ENCODE data around the gene TMEM44.
"Not testable (repeated sequence)": the region's sequence is repeated elsewhere in the genome, so short reads cannot be mapped to it uniquely, and the experiment has no call there.

TMEM44 gene

DNA sequence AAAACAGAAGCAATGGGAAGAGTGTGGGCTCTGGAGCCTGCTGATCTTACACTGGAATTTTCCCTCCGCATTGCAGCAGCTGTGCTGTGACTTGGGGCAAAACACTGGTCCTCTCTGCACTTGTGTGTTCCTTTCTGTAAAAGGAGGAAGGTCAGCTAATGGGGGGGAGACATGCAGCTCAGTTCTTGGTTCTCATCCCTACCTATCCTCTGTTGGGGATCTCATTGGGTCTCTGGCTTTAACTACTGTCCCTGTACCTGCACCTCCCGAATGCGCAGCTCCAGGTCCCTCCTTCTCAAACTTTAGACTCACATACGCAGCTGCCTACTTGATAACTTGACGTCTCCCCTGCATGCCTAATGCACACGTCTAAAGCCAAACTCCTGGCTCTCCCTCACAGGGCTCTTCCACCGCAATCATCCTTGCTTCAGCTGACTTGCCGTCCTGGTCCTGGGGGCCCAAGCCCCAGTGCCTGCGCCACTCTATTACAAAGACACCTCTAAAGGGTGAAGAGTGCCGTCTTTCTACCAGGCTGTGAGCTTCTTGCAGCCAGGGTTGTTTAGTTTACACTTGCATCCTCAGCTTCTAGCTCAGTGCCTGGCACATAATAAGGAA, 5.9 kb upstream of the TMEM44 start:
- no peak for DNase-seq

DNA sequence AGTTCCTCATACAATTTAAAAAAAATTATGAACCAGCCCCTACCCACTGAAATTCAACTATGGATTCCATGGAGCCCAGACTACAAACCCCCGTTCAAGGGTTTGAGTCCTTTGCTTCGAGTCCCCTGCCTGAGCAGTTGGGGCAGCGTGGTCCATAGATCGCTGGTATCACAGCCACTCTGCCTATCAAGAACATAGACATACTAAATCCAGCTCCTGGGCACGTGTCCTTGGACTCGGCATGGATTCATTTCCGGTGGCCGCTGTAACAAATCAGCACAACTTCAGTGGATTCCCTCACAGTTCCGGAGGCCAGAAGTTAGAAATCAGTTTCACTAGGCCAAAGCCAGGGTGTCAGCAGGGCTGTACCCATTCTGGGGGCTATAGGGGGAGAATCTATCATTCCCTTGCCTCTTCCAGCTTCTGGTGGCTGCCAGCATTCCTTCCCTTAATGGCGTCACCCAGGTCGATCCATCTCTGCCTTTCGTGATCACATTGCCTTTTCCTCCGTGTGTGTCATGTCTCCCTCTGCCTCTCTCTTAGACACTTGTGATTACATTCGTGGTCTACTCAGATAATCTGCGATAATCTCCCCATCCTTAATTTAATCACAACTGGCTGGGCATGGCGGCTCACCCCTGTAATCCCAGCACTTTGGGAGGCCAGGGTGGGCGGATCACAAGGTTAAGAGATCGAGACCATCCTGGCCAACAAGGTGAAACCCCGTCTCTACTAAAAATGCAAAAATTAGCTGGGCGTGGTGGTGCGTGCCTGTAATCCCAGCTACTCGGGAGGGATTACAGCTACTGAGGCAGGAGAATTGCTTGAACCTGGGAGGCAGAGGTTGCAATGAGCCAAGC, 4.6 kb upstream of the TMEM44 start:
- no peak for DNase-seq

DNA sequence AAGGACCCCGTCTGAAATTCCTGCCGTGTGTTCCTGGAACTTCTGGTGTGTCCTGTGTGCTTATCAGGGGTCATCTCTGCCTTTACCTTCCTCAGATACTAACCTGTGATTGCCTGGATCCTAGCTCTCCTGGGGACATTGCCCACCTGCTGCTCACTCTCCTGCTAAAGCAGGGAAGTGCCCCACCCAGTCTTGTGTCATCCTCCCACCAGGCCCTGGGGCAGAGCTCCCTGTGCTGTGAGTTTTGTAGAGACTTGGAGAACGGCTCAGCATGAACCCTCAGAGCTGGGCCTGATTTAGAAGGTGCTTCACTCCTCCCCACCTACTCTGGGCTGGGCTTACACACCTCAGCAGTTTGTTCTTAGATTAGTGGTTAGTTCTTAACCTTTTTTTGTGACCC, 3.8 kb upstream of the TMEM44 start:
- DNase-seq = no peak

DNA sequence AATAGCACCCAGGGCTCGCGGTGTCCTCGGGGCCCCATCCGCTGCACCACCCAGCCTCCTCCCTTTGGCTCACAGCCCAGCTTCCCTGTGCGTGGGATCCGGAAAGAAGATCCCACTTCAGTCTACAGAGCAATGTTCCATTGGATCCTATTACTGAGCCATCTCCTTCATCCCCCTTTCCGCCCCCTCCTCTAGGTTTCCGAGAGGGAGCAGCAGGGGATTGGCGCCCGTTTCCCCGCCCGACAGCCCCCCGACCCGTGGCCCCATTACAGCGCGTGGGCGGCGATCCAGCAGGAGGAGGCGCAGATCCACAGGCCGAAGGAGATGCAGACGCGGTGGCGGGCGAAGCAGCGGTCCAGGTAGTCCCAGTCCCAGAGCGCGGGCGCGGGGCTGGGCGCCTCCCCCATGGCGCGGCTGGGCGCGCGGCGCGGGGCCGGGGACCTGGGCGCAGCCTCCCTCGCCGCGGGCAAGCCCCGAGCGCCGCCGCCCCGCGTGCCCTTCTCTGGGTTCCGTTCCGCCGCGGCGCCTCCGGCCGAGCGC, 340 bp downstream of the TMEM44 start:
- no peak for DNase-seq

DNA sequence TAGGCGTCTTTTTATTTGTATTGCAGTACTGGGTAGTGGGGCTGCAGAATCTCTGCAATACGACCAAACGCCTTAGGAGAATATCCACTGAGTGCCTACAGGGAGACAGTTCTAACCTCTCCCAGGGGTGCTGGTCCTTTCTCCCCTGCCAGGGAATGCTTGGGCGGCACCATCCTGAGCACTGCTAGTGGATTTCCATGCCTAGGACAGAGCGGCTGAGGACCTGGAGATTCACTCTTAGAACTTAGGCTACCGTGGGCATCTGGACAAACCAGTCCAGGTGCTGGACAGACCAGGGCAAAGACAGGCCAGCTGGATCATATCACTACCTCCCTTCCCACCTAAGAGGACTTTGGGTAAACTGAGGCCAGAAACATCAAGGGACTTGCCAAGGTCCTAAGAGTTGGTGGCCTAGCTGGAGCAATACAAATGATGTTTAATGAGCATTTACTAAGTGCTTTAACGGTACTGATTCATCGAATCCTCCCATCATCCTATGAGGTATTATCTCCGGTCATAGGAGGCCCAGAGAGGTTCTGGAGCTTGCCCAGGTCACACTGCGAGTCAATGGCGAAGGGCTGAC, 902 bp downstream of the TMEM44 start:
- DNase-seq = no peak

DNA sequence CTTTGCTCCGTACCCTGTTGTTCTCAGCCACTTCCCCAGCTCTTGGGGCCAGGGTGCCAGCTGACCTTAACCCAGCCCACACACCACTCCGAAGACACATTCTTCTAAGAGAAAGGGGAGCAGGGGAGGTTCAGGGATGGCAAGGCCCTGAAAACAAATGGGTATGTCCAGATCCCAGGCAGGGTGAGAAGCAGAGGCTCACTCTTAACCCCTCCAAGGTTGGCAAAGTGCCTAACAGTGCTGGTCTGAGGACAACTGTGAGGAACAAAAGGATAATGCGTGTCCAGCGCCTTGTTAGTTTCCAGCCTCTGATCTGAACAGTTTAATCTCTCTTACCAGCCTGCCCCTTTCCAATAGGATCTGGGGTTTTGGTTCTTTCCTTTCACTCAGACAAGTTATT, 1.5 kb downstream of the TMEM44 start:
- DNase-seq = no peak

DNA sequence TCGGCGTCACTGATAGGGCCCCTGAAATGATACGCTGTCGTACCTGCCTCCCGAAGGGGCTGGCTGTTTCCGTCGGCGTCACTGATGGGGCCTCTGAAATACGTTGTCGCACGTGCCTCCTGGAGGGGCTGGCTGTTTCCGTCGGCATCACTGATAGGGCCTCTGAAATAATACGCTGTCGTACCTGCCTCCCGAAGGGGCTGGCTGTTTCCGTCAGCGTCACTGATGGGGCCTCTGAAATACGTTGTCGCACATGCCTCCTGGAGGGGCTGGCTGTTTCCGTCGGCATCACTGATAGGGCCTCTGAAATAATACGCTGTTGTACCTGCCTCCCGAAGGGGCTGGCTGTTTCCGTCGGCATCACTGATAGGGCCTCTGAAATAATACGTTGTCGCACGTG, 2.5 kb downstream of the TMEM44 start:
- DNase-seq = not testable (repeated sequence)

DNA sequence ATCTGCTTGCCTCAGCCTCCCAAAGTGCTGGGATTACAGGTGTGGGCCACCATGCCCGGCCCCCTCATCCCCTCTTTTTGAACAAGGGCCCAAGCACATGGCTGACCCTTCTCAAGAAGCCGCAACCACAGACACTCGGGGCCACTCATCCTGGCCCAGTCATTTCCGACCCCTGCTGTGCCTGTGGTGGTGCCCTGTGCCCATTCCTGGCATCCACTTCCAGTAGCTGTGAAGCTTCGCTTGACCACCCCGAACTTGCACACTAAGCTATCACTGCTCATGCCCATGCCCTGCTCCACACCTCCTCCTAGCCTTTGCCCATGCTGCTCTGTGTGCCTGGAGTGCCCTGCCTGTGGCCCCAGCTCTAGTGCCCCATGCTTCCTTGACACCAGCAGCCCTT, 8.3 kb downstream of the TMEM44 start:
- DNase-seq = no peak

DNA sequence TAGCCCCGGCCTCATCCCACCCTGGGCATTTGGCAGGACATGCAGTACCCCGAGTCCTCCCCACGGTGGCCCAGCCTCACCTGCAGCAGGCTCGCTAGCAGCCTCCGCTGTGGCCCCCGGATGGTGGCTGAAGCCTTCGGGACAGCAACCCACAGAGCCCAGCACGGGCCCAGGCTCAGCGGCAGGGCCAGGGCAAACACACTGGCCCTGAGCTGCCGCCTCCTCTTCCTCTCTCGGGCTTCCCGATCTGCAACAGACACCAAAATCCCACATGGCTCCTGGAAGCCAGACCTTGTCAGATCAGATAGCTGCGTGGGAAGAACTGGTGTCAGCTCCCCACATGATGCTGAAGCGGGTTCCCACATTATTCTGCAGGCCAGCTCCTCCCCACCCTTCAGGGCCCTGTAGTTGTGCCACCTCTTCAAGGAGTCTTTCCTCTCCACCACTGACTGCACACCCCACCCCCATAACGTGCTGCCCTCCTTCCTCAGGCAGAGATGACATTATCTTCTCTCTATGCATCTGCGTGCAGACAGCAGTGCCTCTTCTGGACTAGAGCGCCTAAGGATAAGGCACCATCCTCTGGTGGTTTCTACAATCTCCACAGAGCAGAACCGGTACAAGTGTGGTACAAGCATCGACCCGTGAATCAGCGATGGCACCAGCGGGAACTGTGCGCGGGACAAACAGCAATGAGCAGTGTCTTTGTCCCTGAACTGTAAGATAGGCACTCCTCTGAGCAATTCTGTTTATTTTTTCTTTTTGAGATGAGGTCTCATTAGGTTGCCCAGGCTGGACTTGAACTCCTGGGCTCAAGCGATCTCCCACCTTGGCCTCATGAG, 9.5 kb downstream of the TMEM44 start:
- no peak for DNase-seq

DNA sequence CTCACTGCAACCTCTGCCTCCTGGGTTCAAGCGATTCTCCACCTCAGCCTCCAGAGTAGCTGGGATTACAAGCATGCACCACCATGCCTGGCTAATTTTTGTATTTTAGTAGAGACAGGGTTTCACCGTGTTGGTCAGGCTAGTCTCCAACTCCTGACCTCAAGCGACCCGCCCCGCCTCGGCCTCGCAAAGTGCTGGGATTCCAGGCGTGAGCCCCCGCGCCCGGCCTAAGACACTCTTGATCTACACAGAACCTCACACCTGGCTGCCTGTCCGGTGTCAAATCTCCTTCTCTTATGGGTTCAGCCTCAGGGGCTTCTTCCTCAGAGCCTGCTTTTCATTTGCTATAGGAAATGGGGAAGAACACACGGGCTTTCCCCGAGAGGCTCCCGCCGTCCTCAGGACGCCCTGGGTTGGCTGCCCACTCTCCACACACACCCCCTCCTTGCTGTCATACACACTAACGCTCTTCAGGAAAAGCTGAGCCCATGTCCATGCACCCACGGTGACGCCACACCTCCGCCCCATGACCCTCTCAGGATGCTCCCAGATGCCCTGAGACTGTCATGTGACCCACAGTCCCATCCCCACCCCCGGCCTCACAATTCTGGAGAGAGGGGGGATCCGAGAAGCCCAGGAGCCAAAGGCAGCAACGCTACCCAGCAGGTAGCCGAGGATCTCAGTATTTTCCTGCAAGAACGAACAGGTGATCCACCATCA, 10.4 kb downstream of the TMEM44 start:
- DNase-seq = no peak

DNA sequence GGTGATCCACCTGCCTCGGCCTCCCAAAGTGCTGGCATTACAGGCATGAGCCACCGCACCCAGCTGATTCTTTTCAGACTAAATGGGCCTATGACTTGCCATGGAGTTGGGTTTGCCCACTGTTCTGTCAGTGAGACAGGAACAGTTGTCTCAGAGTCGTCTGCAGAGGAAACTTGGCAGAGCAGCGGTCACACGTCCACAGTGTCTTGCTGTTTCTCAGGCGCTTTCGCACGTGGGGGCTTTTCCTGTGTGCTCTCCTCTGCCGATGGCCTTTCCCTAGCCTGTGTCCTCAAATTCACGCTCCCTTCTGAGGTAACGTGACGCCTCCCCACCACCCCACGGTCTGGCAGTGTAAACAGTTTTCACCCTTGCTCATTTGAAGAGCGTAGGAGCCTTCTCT, 11.3 kb downstream of the TMEM44 start:
- DNase-seq = no peak

DNA sequence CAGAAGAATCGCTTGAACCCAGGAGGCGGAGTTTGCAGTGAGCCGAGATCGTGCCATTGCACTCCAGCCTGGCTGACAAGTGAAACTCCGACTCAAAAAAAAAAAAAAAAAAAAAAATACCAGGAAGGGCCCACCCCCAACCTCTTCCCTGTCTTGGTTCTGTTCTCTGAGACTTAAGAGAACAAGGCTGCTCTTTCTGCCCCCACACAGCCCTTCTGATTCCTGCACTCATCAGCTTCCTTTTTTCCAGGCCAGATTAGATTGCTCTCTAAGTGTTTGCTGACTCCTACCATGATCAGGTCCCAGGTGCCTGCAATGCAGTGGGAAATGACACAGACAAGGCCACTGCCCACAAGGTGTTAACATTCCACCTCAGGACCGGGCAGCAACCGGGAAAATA, 13.0 kb downstream of the TMEM44 start:
- DNase-seq = no peak

DNA sequence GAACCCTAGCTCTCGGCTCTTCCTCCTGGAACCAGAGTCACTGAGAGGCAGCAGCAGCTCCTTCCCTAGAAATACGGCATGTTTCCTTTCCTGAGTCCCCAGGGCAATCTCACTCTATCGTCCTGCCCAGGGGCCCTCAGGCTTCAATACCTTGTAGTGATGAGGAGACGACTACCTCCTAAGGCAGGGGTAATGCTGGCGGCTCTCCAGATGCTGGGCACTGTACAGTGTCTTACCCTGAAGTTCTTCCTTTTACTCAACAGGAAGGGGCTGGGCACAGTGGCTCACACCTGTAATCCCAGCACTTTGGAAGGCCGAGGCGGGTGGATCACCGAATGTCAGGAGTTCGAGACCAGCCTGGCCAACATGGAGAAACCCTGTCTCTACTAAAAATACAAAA, 13.5 kb downstream of the TMEM44 start:
- no peak for DNase-seq

DNA sequence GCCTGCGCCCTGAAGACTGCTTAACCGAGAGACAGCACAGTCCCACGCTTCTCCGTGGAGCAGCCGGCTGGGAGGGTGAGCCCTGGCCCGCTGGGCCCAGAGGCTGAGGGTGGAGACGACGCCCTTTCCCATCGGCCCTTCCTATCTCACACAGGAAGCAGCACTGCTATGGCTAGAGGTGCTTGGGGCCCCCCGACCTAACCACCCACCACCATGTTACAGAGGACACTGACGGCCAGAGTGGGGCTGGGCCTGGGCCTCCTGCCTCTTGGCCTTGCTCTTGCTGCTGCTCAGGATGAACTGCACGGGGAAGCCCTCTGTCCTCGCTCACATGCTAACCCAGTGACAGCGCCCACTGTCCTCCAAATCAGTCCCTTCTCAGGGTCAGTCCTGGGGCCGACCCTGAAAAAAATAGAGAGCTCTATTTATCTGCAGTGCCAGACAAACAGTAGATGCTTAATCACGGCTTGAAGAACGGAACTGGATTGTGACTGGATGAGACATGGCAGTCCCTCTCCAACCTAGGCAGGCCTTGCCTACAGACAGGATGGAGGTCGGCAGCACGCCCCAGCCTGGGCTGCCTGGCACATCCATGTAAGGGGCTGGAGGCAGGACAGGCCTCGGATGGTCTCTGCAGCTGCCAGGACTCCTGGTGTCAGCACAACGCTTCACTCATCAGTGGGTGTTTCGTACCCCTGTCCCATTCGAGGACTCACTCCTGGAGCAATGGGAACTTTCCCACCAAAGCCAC, 14.2 kb downstream of the TMEM44 start:
- no peak for DNase-seq

DNA sequence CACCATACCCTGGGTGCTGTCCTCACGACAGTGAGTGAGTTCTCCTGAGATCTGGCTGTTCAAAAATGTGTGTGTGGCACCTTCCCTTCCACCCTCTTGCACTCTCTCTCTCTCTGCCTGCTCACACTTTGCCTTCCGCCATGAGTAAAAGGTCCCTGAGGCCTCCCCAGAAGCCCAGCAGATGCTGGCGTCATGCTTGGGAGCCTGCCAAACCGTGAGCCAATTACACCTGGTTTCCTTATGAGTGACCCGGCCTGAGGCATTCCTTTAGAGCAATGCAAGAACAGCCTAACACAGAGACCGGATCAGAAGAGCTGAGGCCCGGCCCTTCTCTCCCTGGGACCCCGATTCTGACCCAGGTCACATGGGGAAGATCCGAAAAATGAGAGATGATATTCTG, 15.4 kb downstream of the TMEM44 start:
- DNase-seq = no peak

DNA sequence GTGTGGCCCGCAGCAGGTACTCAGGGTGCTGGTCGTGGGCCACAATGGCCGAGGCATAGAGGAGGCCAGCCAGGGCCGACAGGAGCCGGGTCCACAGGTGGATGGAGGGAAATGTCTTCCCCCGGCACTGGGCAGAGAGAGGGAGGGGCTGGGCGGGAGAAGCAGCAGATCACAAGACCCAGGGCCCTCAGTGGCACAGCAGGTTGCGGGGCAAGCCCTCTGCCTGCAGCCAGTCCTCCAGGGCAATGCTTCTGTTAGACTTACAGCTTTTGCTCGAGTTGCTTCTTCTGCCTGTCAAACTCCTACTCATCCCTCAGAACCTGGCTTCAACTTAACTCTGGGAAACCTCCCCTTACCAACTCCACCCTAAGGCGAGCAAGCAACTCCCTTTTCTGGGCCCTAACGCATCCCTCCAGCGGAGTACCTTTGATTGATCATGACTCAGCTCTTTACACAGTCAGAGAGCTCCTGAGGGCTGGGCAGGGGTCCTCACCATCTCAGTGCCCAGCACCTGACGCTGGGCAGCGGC, 16.0 kb downstream of the TMEM44 start:
- no peak for DNase-seq

DNA sequence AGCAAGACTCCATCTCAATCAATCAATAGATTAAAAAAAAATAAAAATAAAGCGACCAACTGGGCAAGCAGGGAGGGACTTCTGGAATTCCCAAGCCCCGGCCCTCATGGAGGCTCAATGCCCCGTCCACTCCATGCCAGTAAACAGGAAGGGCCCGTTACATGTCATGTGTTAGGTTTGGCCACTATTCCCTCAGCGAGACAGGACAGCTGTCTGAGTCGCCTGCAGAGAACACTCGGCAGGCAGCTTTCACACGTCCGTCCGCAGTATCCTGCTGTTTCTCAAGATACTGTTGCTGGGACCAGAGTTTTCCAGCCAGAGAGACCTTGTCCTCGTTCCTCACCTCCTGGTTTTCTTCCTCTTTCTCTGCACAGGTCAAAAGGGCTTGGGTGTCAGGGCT, 18.0 kb downstream of the TMEM44 start:
- no peak for DNase-seq

DNA sequence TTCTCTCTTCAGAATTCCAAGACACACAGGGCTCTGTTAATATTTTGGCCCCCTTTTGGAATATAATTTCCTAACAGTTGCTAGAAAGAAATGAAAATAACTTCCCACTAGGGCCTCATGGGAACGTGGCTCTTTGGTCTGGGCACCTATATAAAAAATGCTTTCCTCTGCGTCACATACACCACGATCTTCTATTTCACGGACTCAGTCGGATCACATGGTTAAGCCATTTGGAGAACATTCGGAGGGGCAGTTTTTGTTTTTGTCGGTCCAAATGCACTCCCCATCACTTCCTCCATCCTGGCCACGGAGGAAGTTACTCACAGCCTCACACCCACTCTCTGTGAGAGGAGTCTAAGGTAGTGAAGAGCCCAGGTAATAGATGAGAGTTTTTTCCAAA, 21.0 kb downstream of the TMEM44 start:
- DNase-seq = no peak

DNA sequence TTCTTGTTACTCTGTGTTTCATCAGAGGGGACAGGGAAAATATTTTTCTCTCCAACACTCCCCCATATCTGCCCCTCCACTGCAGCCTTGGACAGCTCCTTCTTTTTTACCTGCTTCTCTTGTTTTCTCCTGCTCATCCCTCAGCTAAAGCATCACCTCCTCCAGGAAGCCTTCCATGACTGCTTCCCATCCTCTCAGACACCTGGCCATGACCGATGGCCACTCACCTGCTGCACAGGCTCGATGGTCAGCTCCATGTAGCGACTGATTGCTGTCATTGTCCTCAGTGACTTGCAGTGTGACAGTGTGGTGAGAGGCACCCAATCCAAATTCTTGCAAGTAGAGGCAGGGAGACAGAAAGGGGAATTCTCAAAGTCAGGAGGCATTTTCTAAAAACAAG, 22.5 kb downstream of the TMEM44 start:
- DNase-seq = no peak

DNA sequence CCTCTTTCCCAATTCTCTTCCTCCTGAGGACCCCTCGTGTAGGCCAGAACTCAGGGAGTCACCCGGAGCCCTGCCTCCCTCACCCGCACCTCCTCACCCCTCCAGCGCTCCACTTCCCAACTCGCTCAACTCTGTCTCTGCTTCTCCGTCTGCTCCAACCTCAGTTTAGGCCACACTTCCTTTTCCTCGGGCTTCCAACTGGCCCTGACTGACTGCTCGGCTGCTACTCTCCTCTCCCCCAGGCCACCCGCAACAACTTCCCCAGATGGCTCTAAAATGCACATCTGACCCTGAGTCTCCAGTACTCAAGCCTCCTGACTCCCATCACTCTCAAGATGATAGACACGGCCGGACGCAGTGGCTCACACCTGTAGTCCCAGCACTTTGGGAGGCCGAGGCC, 23.6 kb downstream of the TMEM44 start:
- no peak for DNase-seq

DNA sequence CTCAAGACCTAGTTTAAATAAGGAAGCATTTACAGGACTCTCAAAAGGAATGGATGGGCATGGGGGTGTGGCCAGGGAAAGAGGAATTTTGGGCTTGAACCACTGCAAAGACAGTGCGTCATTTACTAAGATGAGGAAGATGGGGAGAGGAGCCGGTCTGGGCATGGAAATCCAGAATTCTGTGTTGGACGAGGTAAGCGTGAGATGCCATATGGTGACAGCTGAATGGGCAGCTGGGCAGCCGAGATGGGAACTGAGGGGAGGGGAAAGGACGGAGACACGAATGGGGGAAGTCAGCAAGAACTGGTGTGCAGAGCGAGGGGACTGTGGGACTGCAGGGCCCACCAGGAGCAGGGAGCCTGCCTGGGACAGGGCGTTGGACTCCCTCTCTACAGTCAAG, 24.2 kb downstream of the TMEM44 start:
- DNase-seq = no peak
